ENCODE data around the gene CD24. TPM values are rescaled to one million over a fixed set of nuclear protein-coding genes. Genes with fewer than 3 reads are reported as not detected.

Gene CD24
- total RNA-seq, 2 donors from 2014 or later, result 1,002 to 2,710 TPM

DNA sequence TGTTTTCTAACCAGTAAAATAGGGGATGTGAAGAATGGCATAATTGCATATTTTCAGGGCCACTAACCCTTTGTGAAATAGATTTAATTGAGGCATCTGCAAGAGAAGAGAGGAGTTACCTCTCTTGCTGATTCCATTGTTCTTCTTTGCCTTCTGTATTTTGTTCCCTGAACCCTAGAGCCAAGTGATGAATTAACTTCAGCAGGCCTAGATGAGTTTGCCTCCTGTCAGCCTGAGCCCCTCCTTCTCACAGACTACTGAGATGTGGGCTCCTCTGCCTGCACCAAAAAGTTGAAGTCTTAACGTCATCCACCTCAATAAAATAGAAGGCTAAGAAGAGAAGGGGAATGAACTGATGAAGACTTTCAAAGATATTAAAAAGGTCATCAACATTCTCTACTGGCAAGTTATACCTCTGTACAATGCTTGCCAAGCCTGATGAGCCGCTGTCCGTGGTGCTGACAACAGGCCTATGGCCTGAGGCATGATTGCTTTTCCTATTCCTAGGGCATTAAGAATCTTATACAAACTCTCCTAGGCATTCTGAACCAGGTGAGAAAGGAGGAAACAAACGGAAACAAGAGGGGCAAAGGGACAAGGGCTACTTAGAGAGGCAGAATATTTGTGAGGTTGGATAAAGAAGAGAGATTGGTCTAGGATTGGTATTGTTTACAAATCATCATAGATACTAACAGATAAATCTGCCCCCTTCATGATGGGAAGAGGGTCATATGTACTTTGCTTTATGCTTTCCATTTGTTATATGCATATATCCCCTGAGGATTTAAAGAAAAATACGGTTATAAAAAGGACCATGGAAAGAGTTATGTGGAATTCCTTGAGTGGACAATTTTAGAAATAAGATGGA, 46.8 kb downstream of the CD24 start:
- Histone ChIP-seq H3K4me1 (peaks cover 3% of the 10 kb centered on the region), H3K27ac (no peak overlapping the region), H3K4me3 (no peak overlapping the region), H3K9ac (ENCODE audit: low read depth in 2 of 2, low read length in 2 of 2) (no peak overlapping the region), H3K9me3 (no peaks in the 10 kb centered on the region), H3K27me3 (no peaks in the 10 kb centered on the region), H3K36me3 (no peaks in the 10 kb centered on the region)
- intact Hi-C loops (cut with DNase I), result loop anchor here (5.0 kb wide), 1 partner anchor 35 kb away; no protein-coding TSS in a partner anchor
- TF ChIP-seq, protein P1, sequence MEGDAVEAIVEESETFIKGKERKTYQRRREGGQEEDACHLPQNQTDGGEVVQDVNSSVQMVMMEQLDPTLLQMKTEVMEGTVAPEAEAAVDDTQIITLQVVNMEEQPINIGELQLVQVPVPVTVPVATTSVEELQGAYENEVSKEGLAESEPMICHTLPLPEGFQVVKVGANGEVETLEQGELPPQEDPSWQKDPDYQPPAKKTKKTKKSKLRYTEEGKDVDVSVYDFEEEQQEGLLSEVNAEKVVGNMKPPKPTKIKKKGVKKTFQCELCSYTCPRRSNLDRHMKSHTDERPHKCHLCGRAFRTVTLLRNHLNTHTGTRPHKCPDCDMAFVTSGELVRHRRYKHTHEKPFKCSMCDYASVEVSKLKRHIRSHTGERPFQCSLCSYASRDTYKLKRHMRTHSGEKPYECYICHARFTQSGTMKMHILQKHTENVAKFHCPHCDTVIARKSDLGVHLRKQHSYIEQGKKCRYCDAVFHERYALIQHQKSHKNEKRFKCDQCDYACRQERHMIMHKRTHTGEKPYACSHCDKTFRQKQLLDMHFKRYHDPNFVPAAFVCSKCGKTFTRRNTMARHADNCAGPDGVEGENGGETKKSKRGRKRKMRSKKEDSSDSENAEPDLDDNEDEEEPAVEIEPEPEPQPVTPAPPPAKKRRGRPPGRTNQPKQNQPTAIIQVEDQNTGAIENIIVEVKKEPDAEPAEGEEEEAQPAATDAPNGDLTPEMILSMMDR (IDR thresholded peaks at IDR 0.05), result no peak
- peak; percentile 75 for DNase-seq

DNA sequence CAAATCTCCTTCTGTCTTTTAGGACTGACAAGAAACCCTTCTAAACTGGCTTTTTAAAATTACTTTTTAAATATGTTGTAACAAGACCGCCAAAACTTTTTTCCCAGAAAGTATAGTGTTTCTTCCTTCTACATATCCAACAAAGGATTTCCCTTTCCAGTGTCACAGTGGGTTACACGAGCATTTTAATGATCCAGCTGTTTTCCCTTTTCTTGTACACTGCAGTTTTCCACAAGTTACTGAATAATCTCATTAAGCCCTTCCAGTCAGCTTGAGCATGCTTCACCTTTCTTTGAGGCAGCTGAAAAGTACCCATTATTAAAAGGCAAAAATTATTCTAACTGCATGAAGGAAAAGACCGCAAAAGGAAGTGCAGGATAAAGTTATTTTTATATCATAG, 48.6 kb downstream of the CD24 start:
- intact Hi-C loops (cut with DNase I), result loop anchor here (5.0 kb wide), 1 partner anchor 36 kb away; no protein-coding TSS in a partner anchor
- no peak overlapping the region for H3K27ac ChIP-seq
- TF ChIP-seq, protein P1 (IDR thresholded peaks at IDR 0.05), result no peak
- H3K36me3 ChIP-seq, result no peaks in the 10 kb centered on the region
- no peak overlapping the region for H3K4me3 ChIP-seq
- H3K4me1 ChIP-seq, result peaks cover 3% of the 10 kb centered on the region
- no peak overlapping the region for H3K9ac ChIP-seq (ENCODE audit: low read depth in 2 of 2, low read length in 2 of 2)
- H3K27me3 ChIP-seq, result no peaks in the 10 kb centered on the region
- H3K9me3 ChIP-seq, result no peaks in the 10 kb centered on the region
- DNase-seq, result no peak

GRCh38 chr6:106924694-106925523, 49.6 kb downstream of the CD24 start:
- Histone ChIP-seq H3K27me3 (no peaks in the 10 kb centered on the region), H3K9ac (ENCODE audit: low read depth in 2 of 2, low read length in 2 of 2) (peak overlapping the region in 1 of 2 donors; percentile 51), H3K27ac (peak overlapping the region; percentile 71), H3K36me3 (no peaks in the 10 kb centered on the region), H3K9me3 (no peaks in the 10 kb centered on the region), H3K4me1 (peaks cover 3% of the 10 kb centered on the region), H3K4me3 (peak overlapping the region; percentile 11)
- TF ChIP-seq, protein P1 (IDR thresholded peaks at IDR 0.05), result no peak
- DNase-seq, result peak; percentile 93
- intact Hi-C loops (cut with DNase I), result loop anchor here (5.0 kb wide), 1 partner anchor 37 kb away; no protein-coding TSS in a partner anchor

- Histone ChIP-seq H3K4me3 (no peak overlapping the region), H3K27ac (no peak overlapping the region), H3K9me3 (no peaks in the 10 kb centered on the region), H3K4me1 (peaks cover 3% of the 10 kb centered on the region), H3K27me3 (no peaks in the 10 kb centered on the region), H3K36me3 (no peaks in the 10 kb centered on the region), H3K9ac (ENCODE audit: low read depth in 2 of 2, low read length in 2 of 2) (no peak overlapping the region)
- TF ChIP-seq, protein P1 (IDR thresholded peaks at IDR 0.05), result no peak
- intact Hi-C loops (cut with DNase I), result no loop called here
- no peak for DNase-seq
Observed at GRCh38 chr6:106922626-106923025, 51.9 kb downstream of the CD24 start.

Other genes starting within 250 kb of the CD24 start
- gene MTRES1, start 53.5 kb upstream of the CD24 start, total RNA-seq, result 10 to 100 TPM; 29.5 to 36.4 TPM
- 10 to 100 TPM in 1 of 2 donors, 1 to 10 TPM in 1; 4.4 to 11.2 TPM for gene BEND3, start 140.8 kb upstream of the CD24 start, total RNA-seq

Measured in colonic mucosa (tissue), 4 donors.